H1 (cell line): ENCODE measurements around the gene RUFY1. TPM values are rescaled to one million over a fixed set of nuclear protein-coding genes. Genes with fewer than 3 reads are reported as not detected.

Source experiments
- CTCF ChIA-PET: fragments of 300-600 bp; sonication (Branson Sonifier 250); formaldehyde crosslinking; loops from one replicate; lab custom pipeline; 2021; ENCODE audit not compliant: partially characterized antibody; lab: Charles Lee
- POLR2A ChIA-PET: fragments of 300-600 bp; sonication (Branson Sonifier 250); formaldehyde crosslinking; loops from one replicate; lab custom pipeline; 2021; ENCODE audit warnings: inconsistent platforms; ENCODE audit not compliant: partially characterized antibody; lab: Charles Lee
- DNase-seq, 2 experiments: peaks; one replicate each; pipeline versions ENCODE4 v3.0.0 to v3.0.0-alpha.2; 2010 to 2022; ENCODE audit warnings: low spot score in 2 of 2, low read depth in 1 of 2, mixed read lengths in 1 of 2
- FAIRE-seq: peaks from 2 replicates; lab custom pipeline; 2011; peaks lifted over from hg19 to GRCh38; lab: Jason Lieb, UNC
- H2AFZ ChIP-seq: 2 replicates; pipeline ENCODE4 v1.8.1; 2012; ENCODE audit warnings: low read length, inconsistent platforms
- H2AK5ac ChIP-seq: 2 replicates; pipeline ENCODE4 v1.6.1; 2013; ENCODE audit warnings: low read depth, low read length
- H2BK120ac ChIP-seq: replicated peaks from 2 replicates; pipeline ENCODE3; 2013; ENCODE audit warnings: low read depth, low read length, inconsistent platforms
- H2BK12ac ChIP-seq: 2 replicates; pipeline ENCODE4 v1.6.1; 2013; ENCODE audit warnings: low read depth, low read length
- H2BK15ac ChIP-seq: 2 replicates; pipeline ENCODE4 v1.6.1; 2013; ENCODE audit warnings: low read length
- H2BK20ac ChIP-seq: 2 replicates; pipeline ENCODE4 v1.6.1; 2013; ENCODE audit warnings: low read length
- H2BK5ac ChIP-seq: 2 replicates; pipeline ENCODE4 v1.6.1; 2013; ENCODE audit warnings: low read depth, low read length
- H3K14ac ChIP-seq: 2 replicates; pipeline ENCODE4 v1.6.1; 2013; ENCODE audit warnings: inconsistent platforms; ENCODE audit not compliant: insufficient read length
- H3K18ac ChIP-seq: 2 replicates; pipeline ENCODE4 v1.6.1; 2013; ENCODE audit warnings: low read length; ENCODE audit errors: extremely low read depth
- H3K23ac ChIP-seq: 2 replicates; pipeline ENCODE4 v1.6.1; 2013; ENCODE audit warnings: inconsistent platforms; ENCODE audit not compliant: insufficient read length
- H3K23me2 ChIP-seq: 2 replicates; pipeline ENCODE4 v1.6.1; 2013; ENCODE audit warnings: low read depth, low read length
- H3K27ac ChIP-seq: 2 replicates; pipeline ENCODE4 v1.6.1; 2011; ENCODE audit warnings: low read depth, low read length, inconsistent platforms
- H3K27me3 ChIP-seq, 4 experiments: replicated peaks in 1 of 4; 1 replicate in 1 of 4; 2 replicates in 3 of 4; pipeline versions ENCODE4 v1.6.1 to v1.8.1; 2011 to 2013; ENCODE audit warnings: low read length in 3 of 4, mild to moderate bottlenecking in 3 of 4, inconsistent platforms in 2 of 4, mixed read lengths in 2 of 4, moderate library complexity in 1 of 4; ENCODE audit not compliant: control insufficient read depth in 3 of 4, insufficient read depth in 3 of 4; ENCODE audit errors: extremely low read depth in 1 of 4
- H3K36me3 ChIP-seq, 4 experiments: 2 replicates each; pipeline versions ENCODE4 v1.6.1 to v1.8.1; 2011 to 2013; ENCODE audit warnings: mild to moderate bottlenecking in 4 of 4, low read length in 3 of 4, moderate library complexity in 2 of 4, control low read depth in 1 of 4, inconsistent platforms in 1 of 4; ENCODE audit not compliant: insufficient read depth in 4 of 4, control insufficient read depth in 2 of 4
- H3K4ac ChIP-seq: replicated peaks from 2 replicates; pipeline ENCODE3; 2013; ENCODE audit warnings: low read length, low read depth, mixed read lengths, inconsistent platforms; ENCODE audit not compliant: insufficient read length
- H3K4me1 ChIP-seq, 4 experiments: replicated peaks in 1 of 4; 1 replicate in 1 of 4; 2 replicates in 3 of 4; pipeline versions ENCODE4 v1.6.1 to v1.8.1; 2011 to 2013; ENCODE audit warnings: low read length in 3 of 4, inconsistent platforms in 2 of 4, mixed read lengths in 1 of 4; ENCODE audit not compliant: insufficient read depth in 4 of 4, control insufficient read depth in 3 of 4
- H3K4me2 ChIP-seq, 2 experiments: 2 replicates each; pipeline versions ENCODE4 v1.6.1 to v1.8.1; 2011 to 2013; ENCODE audit warnings: low read depth in 2 of 2, low read length in 2 of 2, control low read depth in 1 of 2, inconsistent platforms in 1 of 2, mild to moderate bottlenecking in 1 of 2; ENCODE audit not compliant: insufficient read depth in 1 of 2
- H3K4me3 ChIP-seq, 4 experiments: fragments of 200-600, 300-600 bp in 1 of 4; sonication (generic), shearing (Covaris generic), sonication (Bioruptor Twin) in 1 of 4; 2 replicates each; pipeline versions ENCODE4 v1.5.1 to v1.8.1; 2011 to 2016; ENCODE audit warnings: low read length in 4 of 4, low read depth in 3 of 4, control low read depth in 2 of 4, inconsistent platforms in 2 of 4, mild to moderate bottlenecking in 2 of 4, mixed read lengths in 1 of 4, moderate library complexity in 1 of 4; ENCODE audit not compliant: insufficient read depth in 2 of 4; ENCODE audit errors: extremely low read depth in 1 of 4
- H3K56ac ChIP-seq: replicated peaks from 2 replicates; pipeline ENCODE3; 2013; ENCODE audit warnings: low read depth, mild to moderate bottlenecking, mixed read lengths, low read length, inconsistent platforms; ENCODE audit not compliant: insufficient read length
- H3K79me1 ChIP-seq: 2 replicates; pipeline ENCODE4 v1.6.1; 2013; ENCODE audit warnings: low read depth, low read length, control low read depth
- H3K79me2 ChIP-seq, 2 experiments: 2 replicates each; pipeline versions ENCODE4 v1.6.1 to v1.8.1; 2012 to 2013; ENCODE audit warnings: low read length in 2 of 2, mild to moderate bottlenecking in 2 of 2, inconsistent platforms in 1 of 2; ENCODE audit not compliant: insufficient read depth in 2 of 2, control insufficient read depth in 1 of 2
- H3K9ac ChIP-seq, 4 experiments: replicated peaks in 1 of 4; 1 replicate in 1 of 4; 2 replicates in 3 of 4; pipeline versions ENCODE4 v1.6.1 to v1.8.1; 2011 to 2013; ENCODE audit warnings: low read depth in 3 of 4, low read length in 3 of 4, control low read depth in 2 of 4, mild to moderate bottlenecking in 2 of 4, moderate library complexity in 2 of 4, inconsistent platforms in 1 of 4; ENCODE audit errors: extremely low read depth in 1 of 4
- H3K9me3 ChIP-seq, 2 experiments: 2 replicates each; pipeline versions ENCODE4 v1.6.1 to v1.8.1; 2012 to 2013; ENCODE audit warnings: mild to moderate bottlenecking in 2 of 2, moderate library complexity in 2 of 2, control low read depth in 1 of 2, inconsistent platforms in 1 of 2, low read depth in 1 of 2, low read length in 1 of 2, mixed read lengths in 1 of 2; ENCODE audit not compliant: insufficient read depth in 2 of 2
- H4K20me1 ChIP-seq, 2 experiments: replicated peaks in 1 of 2; 2 replicates each; pipeline versions ENCODE3 to v1.8.1; 2011 to 2013; ENCODE audit warnings: inconsistent platforms in 2 of 2, low read length in 2 of 2, mild to moderate bottlenecking in 1 of 2; ENCODE audit not compliant: insufficient read depth in 2 of 2, control insufficient read depth in 1 of 2
- H4K5ac ChIP-seq: 2 replicates; pipeline ENCODE4 v1.6.1; 2013; ENCODE audit warnings: low read length, low read depth, mixed read lengths, inconsistent platforms; ENCODE audit not compliant: insufficient read length
- H4K8ac ChIP-seq: 2 replicates; pipeline ENCODE4 v1.8.0; 2013; ENCODE audit warnings: mild to moderate bottlenecking, moderate library complexity, low read length, inconsistent platforms; ENCODE audit not compliant: insufficient read depth; ENCODE audit errors: extremely low read depth
- H4K91ac ChIP-seq: replicated peaks from 2 replicates; pipeline ENCODE3; 2013; ENCODE audit warnings: low read length, mixed read lengths, inconsistent platforms; ENCODE audit not compliant: insufficient read length
- BCL11A ChIP-seq, 2 experiments: IDR thresholded peaks; one replicate each; pipeline ENCODE4 v1.6.1; 2011; ENCODE audit warnings: low read depth in 2 of 2, low read length in 2 of 2, mild to moderate bottlenecking in 2 of 2
- CBX5 ChIP-seq: fragments of 300-800, 300-1000 bp; sonication (generic); IDR thresholded peaks from 2 replicates; pipeline ENCODE4 v1.7.1; 2016; ENCODE audit warnings: antibody characterized with exemption, low read length, low read depth
- CREB1 ChIP-seq: IDR thresholded peaks from 2 replicates; pipeline ENCODE4 v1.6.1; 2012; ENCODE audit warnings: inconsistent platforms
- JUN ChIP-seq: IDR thresholded peaks from 2 replicates; pipeline ENCODE4 v1.6.1; 2011; ENCODE audit warnings: low read depth, mild to moderate bottlenecking, improper control_type of control experiment, low read length
- KDM5A ChIP-seq: fragments of 200-600 bp; IDR thresholded peaks from 2 replicates; pipeline ENCODE4 v1.7.1; 2012; ENCODE audit warnings: mild to moderate bottlenecking, low read length, inconsistent platforms, mixed read lengths
- SAP30 ChIP-seq: fragments of 300-600 bp; sonication (generic); IDR thresholded peaks from 2 replicates; pipeline ENCODE4 v1.7.1; 2012; ENCODE audit warnings: low read length, moderate library complexity, mild to moderate bottlenecking, inconsistent platforms; ENCODE audit not compliant: insufficient read depth, insufficient replicate concordance
- SUZ12 ChIP-seq: fragments of 200-600 bp; sonication (generic); IDR thresholded peaks from 2 replicates; pipeline ENCODE4 v1.6.1; 2012; ENCODE audit warnings: mild to moderate bottlenecking, inconsistent platforms, low read length, moderate library complexity, mixed read lengths
- TBP ChIP-seq: IDR thresholded peaks from 2 replicates; pipeline ENCODE4 v1.6.1; 2011; ENCODE audit warnings: low read depth, low read length, improper control_type of control experiment
- YY1 ChIP-seq: IDR thresholded peaks from 2 replicates; pipeline ENCODE4 v1.6.1; 2011; ENCODE audit warnings: low read depth, mild to moderate bottlenecking, low read length
- WGBS, 2 experiments: shearing (Covaris generic) in 1 of 2; methylation state at CpG; one replicate each; pipeline versions ENCODE4 v1.1.6 to v1.1.7; 2013 to 2015; ENCODE audit warnings: low lambda C conversion rate in 2 of 2, mixed read lengths in 2 of 2, inconsistent platforms in 1 of 2, low coverage in 1 of 2, missing lambda C conversion rate in 1 of 2; ENCODE audit not compliant: insufficient replicate concordance in 2 of 2, insufficient coverage in 1 of 2, insufficient read length in 1 of 2; ENCODE audit errors: extremely low coverage in 1 of 2, missing lambda C conversion rate in 1 of 2; 5-methylcytosine and 5-hydroxymethylcytosine counted together
- polyA plus RNA-seq, 7 experiments: library from polyadenylated mRNA; depleted of rRNA in 3 of 7; stranded (reverse) in 5 of 7; unstranded in 2 of 7; fragments of >200 nt in 5 of 7; fragments of 200-250 nt in 2 of 7; gene quantifications; 1 replicate in 5 of 7; 2 replicates in 1 of 7; 4 replicates in 1 of 7; pipeline versions ENCODE4 v1.2.1 to v1.2.3, GENCODE V29; 2011 to 2013; ENCODE audit warnings: missing spikeins in 2 of 7, mixed read lengths in 2 of 7
- total RNA-seq: library from RNA; stranded (reverse); fragmentation: NEBNext Ultra II Directional; extraction: Animal tissue kit (Norgen Biotek cat#: 25700); gene quantifications from 2 replicates; pipeline ENCODE4 v1.2.1, GENCODE V29; 2021
- TF ChIP-seq, protein P1 (sequence below): IDR thresholded peaks from 2 replicates; pipeline ENCODE4 v1.6.1; 2012; ENCODE audit warnings: inconsistent platforms

RUFY1 gene
- total and polyA plus RNA-seq, 2 of the 8 experiments (the other 6 are each of a cell fraction or from before 2014, with no cell fraction given): 22.4 to 29.5 TPM

GRCh38 chr5:179605026-179605833 is 54.9 kb downstream of the RUFY1 start:
- FAIRE-seq (no peak), DNase-seq (no peak)
- Histone ChIP-seq H3K23me2 (no peaks in the 10 kb centered on the region), H2BK20ac (no peak overlapping the region), H2BK120ac (no peak overlapping the region), H4K20me1 (peaks cover 6 to 19% of the 10 kb centered on the region in 2 experiments), H3K18ac (no peak overlapping the region), H4K5ac (no peak overlapping the region), H3K4me2 (no peak overlapping the region), H3K79me1 (no peaks in the 10 kb centered on the region), H3K36me3 (peaks cover 20 to 62% (median 37%) of the 10 kb centered on the region in 4 experiments), H2BK12ac (no peak overlapping the region), H3K23ac (no peak overlapping the region), H3K4ac (no peak overlapping the region), H4K91ac (no peak overlapping the region), H3K56ac (no peak overlapping the region), H2AFZ (no peak overlapping the region), H3K4me3 (no peak overlapping the region), H2BK15ac (no peak overlapping the region), H2AK5ac (no peak overlapping the region), H3K9me3 (no peaks in the 10 kb centered on the region), H2BK5ac (no peak overlapping the region), H3K79me2 (no peaks in the 10 kb centered on the region), H3K9ac (no peak overlapping the region), H4K8ac (no peak overlapping the region), H3K4me1 (no peaks in the 10 kb centered on the region), H3K27ac (no peak overlapping the region), H3K14ac (no peak overlapping the region), H3K27me3 (no peaks in the 10 kb centered on the region)
- no peak for TF ChIP-seq JUN
- no peak for TF ChIP-seq BCL11A (IDR thresholded peaks at IDR 0.05; ENCODE audit: low read depth in 2 of 2, low read length in 2 of 2)
- TF ChIP-seq CREB1: no peak
- no peak for TF ChIP-seq SAP30
- TF ChIP-seq TBP: no peak
- TF ChIP-seq, protein P1, sequence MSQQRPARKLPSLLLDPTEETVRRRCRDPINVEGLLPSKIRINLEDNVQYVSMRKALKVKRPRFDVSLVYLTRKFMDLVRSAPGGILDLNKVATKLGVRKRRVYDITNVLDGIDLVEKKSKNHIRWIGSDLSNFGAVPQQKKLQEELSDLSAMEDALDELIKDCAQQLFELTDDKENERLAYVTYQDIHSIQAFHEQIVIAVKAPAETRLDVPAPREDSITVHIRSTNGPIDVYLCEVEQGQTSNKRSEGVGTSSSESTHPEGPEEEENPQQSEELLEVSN: no peak
- TF ChIP-seq SUZ12: no peak
- TF ChIP-seq CBX5: no peak
- no peak for TF ChIP-seq KDM5A
- TF ChIP-seq YY1: no peak
- WGBS, 2 experiments: 82% methylated on average over 10 of the region's 10 CpGs; no CpG with 5 or more reads in 1 of the 2 experiments
- POLR2A ChIA-PET: interaction anchor here (0.6 to 20.5 kb wide), 10 partner anchors 19 to 1014 kb away, joined by 3 to 351 read pairs (median 4); partner anchors contain the start of gene SQSTM1
- CTCF ChIA-PET: interaction anchor here (0.7 to 4.9 kb wide), 5 partner anchors 9 to 64 kb away, joined by 3 to 19 read pairs (median 3); no protein-coding TSS in a partner anchor
